ENCODE data around the gene RALGAPB. TPM values are rescaled to one million over a fixed set of nuclear protein-coding genes. Genes with fewer than 3 reads are reported as not detected.

RALGAPB gene
- total RNA-seq, 1 experiment from 2014 or later, result 30.4 TPM

GRCh38 chr20:38604873-38605303 lies 132.2 kb downstream of the RALGAPB start:
- intact Hi-C loops (cut with micrococcal nuclease), result no loop called here
- DNase-seq, result peak; percentile 95
- Histone ChIP-seq H3K27me3 (ENCODE audit: low read length) (no peaks in the 10 kb centered on the region), H3K9me3 (ENCODE audit: low read length) (no peaks in the 10 kb centered on the region), H2AFZ (ENCODE audit: low read length) (no peak overlapping the region), H3F3A (ENCODE audit: low read length, unreplicated experiment) (no peaks in the 10 kb centered on the region), H3K9ac (ENCODE audit: low read length) (no peak overlapping the region), H4K20me1 (ENCODE audit: low read length) (no peaks in the 10 kb centered on the region), H3K4me1 (ENCODE audit: insufficient read depth, low read length) (peaks cover 21% of the 10 kb centered on the region), H3K4me3 (ENCODE audit: low read length) (no peak overlapping the region), H3K79me2 (ENCODE audit: low read length) (no peaks in the 10 kb centered on the region), H3K9me2 (replicated peaks; ENCODE audit: low read length) (no peaks in the 10 kb centered on the region), H3K4me2 (ENCODE audit: low read length) (peak overlapping the region; percentile 12), H3K27ac (ENCODE audit: low read length) (peak overlapping the region; percentile 45), H3K36me3 (ENCODE audit: low read depth, low read length) (no peaks in the 10 kb centered on the region)
- BruUV-seq (replicated peaks), result no TSS peak
- ChIA-PET CTCF (interaction anchor here (0.6 to 0.7 kb wide), 3 partner anchors 92 to 246 kb away, joined by 3 to 7 read pairs (median 4); partner anchors contain the start of gene RALGAPB), POLR2A (ENCODE audit: unreplicated experiment) (interaction anchor here (0.6 to 0.7 kb wide), 2 partner anchors 29 to 1302 kb away, joined by 3 to 4 read pairs; no protein-coding TSS in a partner anchor)
- peak; percentile 97 for ATAC-seq
- TF ChIP-seq CTCF (conservative IDR thresholded peaks at IDR 0.05; ENCODE audit: low read depth, low read length) (no peak), EZH2phosphoT487 (IDR thresholded peaks at IDR 0.05; ENCODE audit: borderline replicate concordance, low read length) (no peak), EZH2 (IDR thresholded peaks at IDR 0.05; ENCODE audit: low read length, unreplicated experiment) (no peak)

GRCh38 chr20:38607351-38607750 lies 134.7 kb downstream of the RALGAPB start:
- Histone ChIP-seq H3K4me3 (ENCODE audit: low read length) (no peak overlapping the region), H3K36me3 (ENCODE audit: low read depth, low read length) (no peaks in the 10 kb centered on the region), H3K4me1 (ENCODE audit: insufficient read depth, low read length) (peaks cover 27% of the 10 kb centered on the region), H2AFZ (ENCODE audit: low read length) (no peak overlapping the region), H3K9ac (ENCODE audit: low read length) (no peak overlapping the region), H3K27ac (ENCODE audit: low read length) (no peak overlapping the region), H3K27me3 (ENCODE audit: low read length) (no peaks in the 10 kb centered on the region), H4K20me1 (ENCODE audit: low read length) (no peaks in the 10 kb centered on the region), H3K79me2 (ENCODE audit: low read length) (no peaks in the 10 kb centered on the region), H3K9me3 (ENCODE audit: low read length) (no peaks in the 10 kb centered on the region), H3K4me2 (ENCODE audit: low read length) (no peak overlapping the region), H3K9me2 (replicated peaks; ENCODE audit: low read length) (no peaks in the 10 kb centered on the region), H3F3A (ENCODE audit: low read length, unreplicated experiment) (no peaks in the 10 kb centered on the region)
- ATAC-seq (no peak), DNase-seq (no peak)
- intact Hi-C loops (cut with micrococcal nuclease), result no loop called here
- CTCF ChIA-PET, result no interaction called here
- POLR2A ChIA-PET (ENCODE audit: unreplicated experiment), result no interaction called here
- BruUV-seq (replicated peaks), result no TSS peak
- TF ChIP-seq EZH2 (IDR thresholded peaks at IDR 0.05; ENCODE audit: low read length, unreplicated experiment), result no peak
- no peak for TF ChIP-seq EZH2phosphoT487 (IDR thresholded peaks at IDR 0.05; ENCODE audit: borderline replicate concordance, low read length)
- TF ChIP-seq CTCF (conservative IDR thresholded peaks at IDR 0.05; ENCODE audit: low read depth, low read length), result no peak

GRCh38 chr20:38608188-38608587 lies 135.5 kb downstream of the RALGAPB start:
- intact Hi-C loops (cut with micrococcal nuclease), result no loop called here
- Histone ChIP-seq H4K20me1 (ENCODE audit: low read length) (no peaks in the 10 kb centered on the region), H3K27ac (ENCODE audit: low read length) (no peak overlapping the region), H3K9ac (ENCODE audit: low read length) (no peak overlapping the region), H3K4me3 (ENCODE audit: low read length) (no peak overlapping the region), H2AFZ (ENCODE audit: low read length) (no peak overlapping the region), H3K9me2 (replicated peaks; ENCODE audit: low read length) (no peaks in the 10 kb centered on the region), H3K9me3 (ENCODE audit: low read length) (no peaks in the 10 kb centered on the region), H3K4me2 (ENCODE audit: low read length) (no peak overlapping the region), H3K79me2 (ENCODE audit: low read length) (no peaks in the 10 kb centered on the region), H3K36me3 (ENCODE audit: low read depth, low read length) (no peaks in the 10 kb centered on the region), H3F3A (ENCODE audit: low read length, unreplicated experiment) (no peaks in the 10 kb centered on the region), H3K27me3 (ENCODE audit: low read length) (no peaks in the 10 kb centered on the region), H3K4me1 (ENCODE audit: insufficient read depth, low read length) (peaks cover 27% of the 10 kb centered on the region)
- TF ChIP-seq CTCF (conservative IDR thresholded peaks at IDR 0.05; ENCODE audit: low read depth, low read length) (no peak), EZH2phosphoT487 (IDR thresholded peaks at IDR 0.05; ENCODE audit: borderline replicate concordance, low read length) (no peak), EZH2 (IDR thresholded peaks at IDR 0.05; ENCODE audit: low read length, unreplicated experiment) (no peak)
- ChIA-PET POLR2A (ENCODE audit: unreplicated experiment) (no interaction called here), CTCF (no interaction called here)
- DNase-seq, result no peak
- BruUV-seq (replicated peaks), result no TSS peak
- no peak for ATAC-seq
